ENCODE data around the gene CBS. TPM values are rescaled to one million over a fixed set of nuclear protein-coding genes. Genes with fewer than 3 reads are reported as not detected.

Gene CBS
- total RNA-seq, 4 donors from 2014 or later: 2.6 to 8.2 (median 3.1) TPM

- DNase-seq (ENCODE audit: low spot score in 2 of 2): no peak
- intact Hi-C loops (cut with DNase I; ENCODE audit: low total_unique reads): no loop called here
- H3K4me3 ChIP-seq (ENCODE audit: low read depth, poor library complexity, severe bottlenecking): no peak overlapping the region
- WGBS, 2 donors: 91% methylated on average over 12 of the region's 12 CpGs
- TF ChIP-seq POLR2A (IDR thresholded peaks at IDR 0.05): no peak
- TF ChIP-seq CTCF (IDR thresholded peaks at IDR 0.05): no peak
Measured at GRCh38 chr21:43031121-43031619, 44.5 kb downstream of the CBS start.

- no peak overlapping the region for H3K4me3 ChIP-seq (ENCODE audit: low read depth, poor library complexity, severe bottlenecking)
- intact Hi-C loops (cut with DNase I; ENCODE audit: low total_unique reads): no loop called here
- TF ChIP-seq CTCF (IDR thresholded peaks at IDR 0.05): no peak
- WGBS, 2 donors: 88 to 89% methylated on average over 13 of the region's 13 CpGs
- DNase-seq (ENCODE audit: low spot score in 2 of 2): no peak
Measured at GRCh38 chr21:43029785-43030184, 45.9 kb downstream of the CBS start.

- no peak for TF ChIP-seq CTCF (IDR thresholded peaks at IDR 0.05)
- no peak for TF ChIP-seq POLR2A (IDR thresholded peaks at IDR 0.05)
- 87 to 91% methylated on average over 27 of the region's 27 CpGs for WGBS, 2 donors
- no peak overlapping the region for H3K4me3 ChIP-seq (ENCODE audit: low read depth, poor library complexity, severe bottlenecking)
- intact Hi-C loops (cut with DNase I; ENCODE audit: low total_unique reads): no loop called here
- DNase-seq (ENCODE audit: low spot score in 2 of 2): no peak
Measured at GRCh38 chr21:43027846-43028731, 47.5 kb downstream of the CBS start.

- DNase-seq (ENCODE audit: low spot score in 2 of 2): no peak
- intact Hi-C loops (cut with DNase I; ENCODE audit: low total_unique reads): no loop called here
- no peak overlapping the region for H3K4me3 ChIP-seq (ENCODE audit: low read depth, poor library complexity, severe bottlenecking)
- 89 to 92% methylated on average over 6 of the region's 6 CpGs for WGBS, 2 donors
- TF ChIP-seq POLR2A (IDR thresholded peaks at IDR 0.05) (no peak), CTCF (IDR thresholded peaks at IDR 0.05) (no peak)
Measured at GRCh38 chr21:43025636-43026180, 49.9 kb downstream of the CBS start.

- intact Hi-C loops (cut with DNase I; ENCODE audit: low total_unique reads): no loop called here
- WGBS, 2 donors: 88 to 91% methylated on average over 17 of the region's 17 CpGs
- no peak overlapping the region for H3K4me3 ChIP-seq (ENCODE audit: low read depth, poor library complexity, severe bottlenecking)
- DNase-seq (ENCODE audit: low spot score in 2 of 2): no peak
- no peak for TF ChIP-seq CTCF (IDR thresholded peaks at IDR 0.05)
- no peak for TF ChIP-seq POLR2A (IDR thresholded peaks at IDR 0.05)
Measured at GRCh38 chr21:43024439-43025136, 51.0 kb downstream of the CBS start.

Measured in lower leg skin (tissue), 4 donors.